Activated CD8-positive, alpha-beta memory T cell treated with anti-CD3 and anti-CD28 coated beads, Interleukin-2, amount 10 ng/mL, durations not matched to agents 7 days and 5 days (primary cell): ENCODE results near the gene HNRNPUL1. TPM values are rescaled to one million over a fixed set of nuclear protein-coding genes. Genes with fewer than 3 reads are reported as not detected.
A peak's percentile ranks its signal among the peaks of the same experiment; 100 is the strongest.

Source experiments
- ATAC-seq: fragments of 150-1000 bp; cut with Tn5 transposase; one replicate; pipeline ENCODE4 v1.10.0; 2021; ENCODE audit warnings: moderate library complexity
- CTCF ChIA-PET: fragments of 350-600 bp; sonication (Branson Sonifier 250); formaldehyde crosslinking; loops from one replicate; lab custom pipeline; 2021; ENCODE audit warnings: antibody characterized with exemption; lab: Charles Lee
- DNase-seq: peaks from one replicate; pipeline ENCODE4 v3.0.0-alpha.2; 2020
- H3K27ac Mint-ChIP-seq: one replicate; pipeline ENCODE4 v1.8.0; 2021; ENCODE audit warnings: mild to moderate bottlenecking, mixed read lengths
- H3K27me3 Mint-ChIP-seq: one replicate; pipeline ENCODE4 v1.8.0; 2021; ENCODE audit warnings: mixed read lengths
- H3K36me3 Mint-ChIP-seq: one replicate; pipeline ENCODE4 v1.8.0; 2021; ENCODE audit warnings: mild to moderate bottlenecking, mixed read lengths
- H3K4me1 Mint-ChIP-seq: one replicate; pipeline ENCODE4 v1.8.0; 2021; ENCODE audit warnings: mixed read lengths
- H3K4me3 Mint-ChIP-seq: one replicate; pipeline ENCODE4 v1.8.0; 2021; ENCODE audit warnings: mild to moderate bottlenecking, moderate library complexity, mixed read lengths
- H3K9me3 Mint-ChIP-seq: one replicate; pipeline ENCODE4 v1.8.0; 2022; ENCODE audit warnings: low read depth, mixed read lengths
- total RNA-seq, 2 experiments: library from RNA; stranded (reverse); gene quantifications; one replicate each; pipeline ENCODE4 v1.2.3, GENCODE V29; 2021

Gene HNRNPUL1
- total RNA-seq, 2 experiments from 2014 or later: 342 to 348 TPM

DNA sequence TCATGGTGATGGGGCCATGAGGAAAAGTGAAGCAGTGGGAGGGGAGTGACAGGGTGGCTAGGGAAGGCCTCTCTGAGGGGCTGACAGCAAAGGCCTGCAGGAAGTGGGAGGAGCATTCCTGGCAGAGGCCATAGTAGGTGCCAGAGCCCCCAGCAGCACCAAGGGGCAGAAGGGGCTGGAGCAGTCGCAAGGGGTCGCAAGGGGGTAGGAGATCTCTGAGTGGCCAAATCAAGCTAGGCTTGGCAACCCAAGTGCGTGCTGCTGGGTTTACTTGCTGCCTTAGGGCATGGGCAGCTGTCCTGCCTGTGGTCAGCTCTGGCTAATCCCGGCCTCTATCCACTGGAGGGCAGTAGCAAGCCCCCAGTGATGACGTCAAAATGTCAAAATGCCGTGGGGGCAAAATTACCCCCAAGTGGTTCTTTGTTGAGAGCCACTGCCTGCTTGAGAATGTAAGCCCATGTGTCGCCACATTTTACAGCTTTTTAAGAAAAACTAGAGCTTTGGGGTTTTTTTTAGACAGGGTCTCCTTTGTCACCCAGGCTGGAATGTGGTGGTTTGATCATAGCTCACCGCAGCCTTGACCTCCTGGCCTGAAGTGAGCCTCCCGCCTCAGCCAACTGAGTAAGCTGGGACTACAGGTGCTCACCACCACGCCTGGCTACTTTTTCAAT is 57.6 kb downstream of the HNRNPUL1 start:
- no peak for DNase-seq
- Mint-ChIP-seq H3K36me3 (peaks cover 33% of the 10 kb centered on the region), H3K9me3 (no peaks in the 10 kb centered on the region), H3K27me3 (no peaks in the 10 kb centered on the region), H3K4me3 (no peak overlapping the region), H3K27ac (no peak overlapping the region), H3K4me1 (peaks cover 28% of the 10 kb centered on the region)
- no peak for ATAC-seq
- CTCF ChIA-PET: interaction anchor here (0.7 to 1.4 kb wide), 6 partner anchors 16 to 119 kb away, joined by 3 to 11 read pairs (median 4); partner anchors contain the start of gene TGFB1

DNA sequence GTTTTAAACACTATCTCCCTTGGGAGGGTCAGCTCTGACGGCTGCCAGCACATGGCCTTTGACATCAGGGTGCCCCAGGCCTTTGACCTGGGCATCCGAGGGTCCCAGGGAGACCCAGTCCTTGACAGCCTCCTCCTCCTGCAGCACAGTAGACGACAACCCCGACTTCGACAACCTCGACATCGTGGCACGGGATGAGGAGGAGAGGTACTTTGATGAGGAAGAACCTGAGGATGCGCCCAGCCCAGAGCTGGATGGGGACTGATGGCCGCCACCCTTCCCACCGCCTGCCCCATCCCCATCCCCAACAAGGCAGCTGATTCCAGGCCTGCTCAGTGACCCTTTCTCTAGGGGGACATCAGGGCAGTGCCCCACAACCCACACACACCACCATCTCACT is 58.3 kb downstream of the HNRNPUL1 start:
- ATAC-seq (no peak), DNase-seq (no peak)
- Mint-ChIP-seq H3K27me3 (no peaks in the 10 kb centered on the region), H3K4me3 (no peak overlapping the region), H3K36me3 (peaks cover 29% of the 10 kb centered on the region), H3K9me3 (no peaks in the 10 kb centered on the region), H3K4me1 (peaks cover 32% of the 10 kb centered on the region), H3K27ac (peak overlapping the region; percentile 76)
- CTCF ChIA-PET: interaction anchor here (0.7 to 1.4 kb wide), 6 partner anchors 17 to 118 kb away, joined by 3 to 11 read pairs (median 4); partner anchors contain the start of gene TGFB1

DNA sequence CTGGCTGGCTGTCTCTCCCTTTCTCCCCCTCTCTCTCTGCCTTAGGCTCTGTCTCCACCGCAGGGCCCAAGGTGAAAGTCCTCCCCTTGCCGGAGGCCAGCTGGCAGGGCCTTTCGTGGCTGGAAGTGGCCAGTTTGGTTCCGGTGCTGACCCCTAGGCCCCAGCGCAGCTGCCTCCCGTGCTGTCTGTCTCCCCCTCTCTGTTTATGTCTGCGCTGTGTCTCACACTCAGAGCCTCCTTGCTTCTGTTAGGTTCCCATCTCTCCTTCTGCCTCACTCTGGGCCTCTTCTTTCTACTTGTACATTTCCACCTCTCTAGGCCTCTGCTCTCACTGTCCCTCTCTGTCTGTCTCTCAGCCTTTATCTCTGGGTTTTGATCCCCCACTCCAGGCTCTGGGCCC is 58.9 kb downstream of the HNRNPUL1 start:
- H3K4me1 Mint-ChIP-seq: peaks cover 35% of the 10 kb centered on the region
- no peaks in the 10 kb centered on the region for H3K9me3 Mint-ChIP-seq
- peaks cover 28% of the 10 kb centered on the region for H3K36me3 Mint-ChIP-seq
- peak overlapping the region; percentile 76 for H3K27ac Mint-ChIP-seq
- no peaks in the 10 kb centered on the region for H3K27me3 Mint-ChIP-seq
- no peak overlapping the region for H3K4me3 Mint-ChIP-seq
- DNase-seq: no peak
- no peak for ATAC-seq
- CTCF ChIA-PET: interaction anchor here (0.6 to 0.9 kb wide), 2 partner anchors 18 to 30 kb away, joined by 3 read pairs; no protein-coding TSS in a partner anchor

DNA sequence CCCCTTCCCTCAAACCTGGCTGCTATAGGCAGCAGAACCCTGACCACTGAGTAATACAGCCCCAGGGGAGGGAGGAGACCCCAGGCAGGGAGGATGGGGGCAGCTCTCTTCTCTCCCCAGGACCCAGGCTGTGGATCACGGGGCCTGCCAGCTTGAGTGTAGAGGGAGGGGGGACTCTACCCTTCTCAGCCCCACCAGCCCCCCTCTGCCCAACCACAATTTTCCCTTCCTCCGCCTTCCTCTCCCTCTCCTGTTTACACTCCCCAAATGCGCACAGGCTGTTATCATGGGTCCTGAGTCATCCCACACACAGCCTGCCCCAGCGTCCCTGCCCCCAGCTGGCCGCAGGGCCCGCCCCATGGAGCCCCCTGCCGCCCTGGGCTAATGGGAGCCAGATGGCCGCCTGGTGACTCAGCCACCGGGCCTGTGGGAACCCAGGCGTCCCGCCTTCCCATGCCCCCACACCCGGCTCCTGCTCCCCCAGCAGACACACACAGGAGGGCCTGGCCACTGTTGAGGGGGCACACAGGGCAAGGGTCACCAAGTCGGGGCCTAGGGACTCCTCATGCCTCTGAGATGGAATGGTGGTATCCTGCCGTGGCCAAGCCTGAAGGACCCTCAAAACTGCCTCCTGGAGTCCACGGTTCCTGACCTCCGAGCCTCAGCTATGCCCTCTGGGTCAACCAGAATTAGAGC is 59.4 kb downstream of the HNRNPUL1 start:
- Mint-ChIP-seq H3K36me3 (peaks cover 30% of the 10 kb centered on the region), H3K4me3 (no peak overlapping the region), H3K9me3 (no peaks in the 10 kb centered on the region), H3K27ac (peak overlapping the region; percentile 76), H3K27me3 (no peaks in the 10 kb centered on the region), H3K4me1 (peaks cover 41% of the 10 kb centered on the region)
- ATAC-seq (no peak), DNase-seq (no peak)
- CTCF ChIA-PET: interaction anchor here (0.6 to 1.6 kb wide), 2 partner anchors 15 to 29 kb away, joined by 3 to 4 read pairs; no protein-coding TSS in a partner anchor

DNA sequence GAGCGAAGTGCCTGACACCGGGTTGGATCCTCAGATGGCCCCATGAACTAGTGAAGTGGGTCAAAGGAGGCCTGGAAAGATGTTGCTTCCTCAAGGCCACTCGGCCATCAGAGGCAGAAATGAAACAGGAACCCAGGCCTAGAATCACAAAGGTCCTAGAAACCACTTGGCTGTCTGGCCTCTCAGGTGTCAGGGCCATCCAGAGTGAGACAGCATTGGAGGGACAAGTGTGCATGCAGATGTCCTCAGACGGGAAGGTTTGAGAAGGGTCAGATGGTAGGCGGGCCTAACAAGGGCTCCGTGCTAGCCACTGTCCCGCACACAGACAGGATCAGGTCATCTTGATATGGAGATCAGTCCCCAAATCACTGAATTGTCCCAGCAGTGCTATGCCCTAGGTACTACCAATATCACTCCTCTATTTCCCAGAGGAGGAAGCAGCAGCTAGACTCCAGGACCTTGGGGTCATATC is 60.1 kb downstream of the HNRNPUL1 start:
- Mint-ChIP-seq H3K36me3 (peaks cover 36% of the 10 kb centered on the region), H3K4me3 (no peak overlapping the region), H3K27me3 (no peaks in the 10 kb centered on the region), H3K9me3 (no peaks in the 10 kb centered on the region), H3K27ac (peak overlapping the region; percentile 66), H3K4me1 (peaks cover 48% of the 10 kb centered on the region)
- CTCF ChIA-PET: interaction anchor here (1.6 kb wide), 1 partner anchor 15 kb away, joined by 4 read pairs; no protein-coding TSS in a partner anchor
- ATAC-seq (no peak), DNase-seq (no peak)

DNA sequence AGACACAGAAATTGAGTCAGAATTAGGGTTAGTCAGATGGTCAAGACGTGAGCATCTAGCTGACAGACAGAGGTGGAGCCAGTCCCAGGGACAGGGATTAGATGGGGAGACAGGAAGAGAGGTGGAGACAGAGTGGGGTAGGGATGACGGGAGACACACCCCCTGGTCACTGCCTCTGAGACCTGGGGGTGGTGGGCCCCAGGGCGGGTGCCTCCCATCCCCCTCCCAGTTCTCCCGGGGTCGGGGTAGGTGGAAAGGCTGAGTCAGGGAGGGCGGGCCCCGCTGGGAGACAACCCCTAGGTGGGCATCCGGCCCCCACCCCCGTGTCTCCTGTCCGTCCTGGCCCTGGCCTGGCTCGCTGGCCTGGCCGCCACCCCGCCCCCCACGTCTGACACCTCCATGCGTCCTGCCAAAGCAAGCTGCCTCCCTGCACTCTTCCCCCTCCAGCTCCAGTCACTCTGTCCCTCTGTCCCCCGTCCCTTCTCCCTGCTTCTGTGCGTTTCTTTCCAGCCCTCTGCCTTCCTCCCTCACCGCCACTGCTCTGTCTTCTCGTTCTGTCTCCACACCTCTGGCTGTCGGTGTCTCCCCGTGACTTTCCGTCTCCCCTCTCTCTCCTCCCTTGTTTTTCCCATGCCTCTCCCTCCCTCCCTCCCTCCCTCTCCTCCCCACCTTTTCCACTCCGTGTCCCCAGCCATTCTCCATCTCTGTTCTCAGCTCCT is 60.9 kb downstream of the HNRNPUL1 start:
- no peak for ATAC-seq
- H3K9me3 Mint-ChIP-seq: no peaks in the 10 kb centered on the region
- CTCF ChIA-PET: interaction anchor here (1.6 kb wide), 1 partner anchor 16 kb away, joined by 4 read pairs; no protein-coding TSS in a partner anchor
- H3K27me3 Mint-ChIP-seq: no peaks in the 10 kb centered on the region
- peak overlapping the region; percentile 66 for H3K27ac Mint-ChIP-seq
- peaks cover 34% of the 10 kb centered on the region for H3K36me3 Mint-ChIP-seq
- DNase-seq: no peak
- peaks cover 48% of the 10 kb centered on the region for H3K4me1 Mint-ChIP-seq
- no peak overlapping the region for H3K4me3 Mint-ChIP-seq

DNA sequence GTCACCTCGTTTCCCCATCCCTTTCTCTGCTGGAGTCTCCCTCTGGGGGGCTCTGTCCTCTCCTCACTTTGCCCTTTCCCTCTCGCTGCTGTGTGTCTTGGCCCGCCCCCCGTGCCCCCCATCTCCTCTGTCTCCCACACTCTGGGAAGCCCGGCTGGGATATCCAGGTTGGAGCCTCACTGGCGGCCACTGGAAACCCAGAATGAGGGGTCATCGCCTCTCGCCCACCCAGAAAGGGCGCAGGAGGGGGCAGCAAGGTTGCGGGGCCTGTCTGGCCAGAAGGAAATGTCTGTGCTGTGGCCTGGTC is 61.4 kb downstream of the HNRNPUL1 start:
- Mint-ChIP-seq H3K9me3 (no peaks in the 10 kb centered on the region), H3K4me3 (no peak overlapping the region), H3K36me3 (peaks cover 39% of the 10 kb centered on the region), H3K4me1 (peaks cover 53% of the 10 kb centered on the region), H3K27ac (no peak overlapping the region), H3K27me3 (no peaks in the 10 kb centered on the region)
- CTCF ChIA-PET: interaction anchor here (3.4 to 4.1 kb wide), 3 partner anchors 16 to 26 kb away, joined by 14 to 37 read pairs (median 32); partner anchors contain the start of gene CCDC97
- DNase-seq (no peak), ATAC-seq (no peak)

DNA sequence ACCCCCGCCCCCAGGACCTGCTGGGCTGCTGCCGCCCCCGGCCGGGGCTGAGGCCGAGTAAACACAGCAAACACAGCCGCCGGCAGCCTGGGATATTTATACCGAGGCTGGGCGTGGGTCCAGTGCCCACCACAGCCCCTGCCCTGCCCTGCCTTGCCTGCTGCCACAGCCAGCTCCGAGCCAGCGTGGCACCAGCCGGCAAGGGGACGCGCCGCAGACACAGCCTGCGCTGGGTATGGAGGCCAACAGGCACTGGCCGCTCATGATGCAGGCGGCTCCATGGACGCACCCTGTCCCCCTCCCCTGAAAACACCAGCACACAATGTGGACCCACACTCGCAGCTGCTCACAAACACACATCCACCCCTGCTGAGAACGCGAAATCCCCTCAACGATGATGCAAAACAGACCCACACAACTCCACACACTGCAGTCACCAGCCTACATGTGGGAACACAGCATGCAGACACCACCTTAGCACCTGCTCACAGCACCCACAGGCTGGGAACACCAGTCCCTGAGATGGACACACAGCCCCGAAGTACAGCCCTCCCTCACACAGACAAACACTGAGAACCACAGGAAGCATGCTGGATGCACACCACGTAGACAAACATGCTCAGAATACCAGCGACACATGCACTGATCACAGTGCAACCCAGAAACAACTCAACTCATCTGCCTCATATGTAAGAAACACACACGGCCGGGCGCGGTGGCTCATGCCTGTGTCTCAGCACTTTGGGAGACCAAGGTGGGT is 62.0 kb downstream of the HNRNPUL1 start:
- peak; percentile 60 for DNase-seq
- H3K4me1 Mint-ChIP-seq: peaks cover 55% of the 10 kb centered on the region
- ATAC-seq: no peak
- peak overlapping the region; percentile 88 for H3K27ac Mint-ChIP-seq
- CTCF ChIA-PET: interaction anchor here (3.4 to 4.1 kb wide), 3 partner anchors 17 to 26 kb away, joined by 14 to 37 read pairs (median 32); partner anchors contain the start of gene CCDC97
- peaks cover 40% of the 10 kb centered on the region for H3K36me3 Mint-ChIP-seq
- H3K9me3 Mint-ChIP-seq: no peaks in the 10 kb centered on the region
- no peaks in the 10 kb centered on the region for H3K27me3 Mint-ChIP-seq
- peak overlapping the region; percentile 4 for H3K4me3 Mint-ChIP-seq

DNA sequence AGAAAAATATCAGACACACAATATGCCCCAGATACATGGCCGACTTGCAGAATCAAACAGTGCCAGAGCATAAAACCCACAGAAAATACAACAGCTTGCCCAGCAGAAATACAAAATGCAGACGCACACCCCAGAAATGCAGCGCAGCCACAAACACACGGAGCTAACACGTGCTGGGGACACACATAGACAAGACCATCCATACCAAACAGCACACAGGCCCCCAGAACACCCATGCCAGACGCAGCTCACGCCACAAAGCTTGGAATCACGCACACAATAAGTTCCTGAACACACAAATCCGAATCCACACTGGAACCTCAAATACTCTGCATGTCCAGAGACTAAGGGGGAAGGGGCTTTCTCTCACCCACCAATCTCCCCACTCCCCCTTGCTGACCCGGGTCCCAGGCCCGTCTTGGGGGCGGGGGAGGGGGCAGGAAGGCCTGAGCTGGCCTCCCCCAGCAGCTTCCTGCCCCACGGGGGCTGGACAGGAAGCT is 63.0 kb downstream of the HNRNPUL1 start:
- peaks cover 44% of the 10 kb centered on the region for H3K36me3 Mint-ChIP-seq
- DNase-seq (peak; percentile 64), ATAC-seq (peak; percentile 9)
- H3K27ac Mint-ChIP-seq: peak overlapping the region; percentile 88
- peaks cover 58% of the 10 kb centered on the region for H3K4me1 Mint-ChIP-seq
- H3K9me3 Mint-ChIP-seq: no peaks in the 10 kb centered on the region
- H3K4me3 Mint-ChIP-seq: peak overlapping the region; percentile 65
- H3K27me3 Mint-ChIP-seq: no peaks in the 10 kb centered on the region
- CTCF ChIA-PET: interaction anchor here (0.6 to 4.1 kb wide), 11 partner anchors 10 to 1022 kb away, joined by 3 to 37 read pairs (median 7); partner anchors contain the start of genes B9D2, CCDC97 and HNRNPUL1

DNA sequence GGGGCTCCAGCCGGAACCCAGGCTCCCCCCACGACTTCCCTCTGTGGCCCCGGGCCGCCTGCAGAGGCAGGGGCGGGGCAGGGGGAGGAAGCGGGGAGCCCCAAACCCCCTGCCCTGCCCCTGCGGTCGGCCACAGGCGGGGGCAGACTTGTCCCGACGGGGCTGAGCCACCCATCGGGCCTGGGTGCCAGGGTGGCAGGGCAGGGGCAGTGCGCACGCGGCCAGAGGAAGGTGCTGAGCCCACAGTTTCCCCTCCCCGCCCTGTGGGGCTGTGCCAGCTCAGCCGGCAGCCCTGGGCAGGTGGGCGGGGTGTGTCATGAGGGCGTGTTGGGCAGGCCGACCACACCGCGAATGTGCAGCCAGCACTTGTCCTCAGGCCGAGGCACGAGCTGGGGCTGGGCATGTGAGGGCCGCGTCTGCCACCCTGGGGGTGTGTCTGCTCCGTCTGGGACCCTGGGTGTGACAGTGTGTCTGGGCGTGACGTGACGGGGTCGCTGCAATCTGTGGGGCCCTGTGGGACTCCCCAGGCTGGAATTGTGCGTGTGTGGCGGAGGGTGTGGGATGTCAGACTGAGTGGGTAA is 63.5 kb downstream of the HNRNPUL1 start:
- peak overlapping the region; percentile 67 for H3K4me3 Mint-ChIP-seq
- peaks cover 61% of the 10 kb centered on the region for H3K4me1 Mint-ChIP-seq
- H3K9me3 Mint-ChIP-seq: no peaks in the 10 kb centered on the region
- H3K27me3 Mint-ChIP-seq: no peaks in the 10 kb centered on the region
- peak; percentile 90 for DNase-seq
- CTCF ChIA-PET: interaction anchor here (0.6 to 4.1 kb wide), 12 partner anchors 10 to 1022 kb away, joined by 3 to 37 read pairs (median 6); partner anchors contain the start of genes B9D2, CCDC97 and HNRNPUL1
- H3K36me3 Mint-ChIP-seq: peaks cover 47% of the 10 kb centered on the region
- H3K27ac Mint-ChIP-seq: peak overlapping the region; percentile 91
- ATAC-seq: peak; percentile 73

DNA sequence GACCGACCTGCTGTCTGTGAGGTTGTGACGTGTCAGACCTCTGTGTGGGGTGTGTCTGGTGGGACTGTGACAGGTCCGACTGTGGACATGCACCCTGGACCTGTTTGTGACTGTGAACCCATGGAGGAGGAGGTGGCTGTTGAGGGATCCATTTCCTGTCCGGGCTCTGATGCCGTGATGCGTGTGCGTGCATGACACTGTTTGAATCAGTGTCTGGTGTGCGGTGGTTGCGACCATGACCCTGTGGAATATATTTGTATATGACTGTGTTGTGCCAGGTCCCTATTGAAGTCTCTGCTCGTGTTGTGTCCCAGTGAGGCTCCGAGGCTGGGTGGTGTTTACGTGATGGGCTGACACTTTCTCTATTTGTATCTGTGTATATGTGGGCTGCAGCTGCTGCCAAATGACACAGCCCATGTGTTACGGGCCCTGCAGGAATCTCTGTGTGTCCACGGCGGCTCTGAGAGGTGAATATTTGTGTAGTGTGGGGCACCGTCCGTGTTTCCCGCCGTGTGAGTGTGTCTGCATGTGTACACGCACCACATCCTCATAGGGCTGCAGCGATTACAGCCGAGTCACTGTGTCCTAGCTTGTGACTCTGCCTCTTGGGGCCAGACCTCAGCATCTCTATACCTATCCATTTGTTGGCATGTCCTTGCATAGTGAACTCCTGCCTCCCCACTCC is 64.1 kb downstream of the HNRNPUL1 start:
- peak overlapping the region; percentile 67 for H3K4me3 Mint-ChIP-seq
- peak overlapping the region; percentile 91 for H3K27ac Mint-ChIP-seq
- H3K9me3 Mint-ChIP-seq: no peaks in the 10 kb centered on the region
- no peaks in the 10 kb centered on the region for H3K27me3 Mint-ChIP-seq
- CTCF ChIA-PET: interaction anchor here (1.0 to 4.1 kb wide), 9 partner anchors 14 to 103 kb away, joined by 3 to 37 read pairs (median 10); partner anchors contain the start of genes B9D2, CCDC97 and HNRNPUL1
- H3K4me1 Mint-ChIP-seq: peaks cover 62% of the 10 kb centered on the region
- ATAC-seq (peak; percentile 52), DNase-seq (peak; percentile 83)
- peaks cover 46% of the 10 kb centered on the region for H3K36me3 Mint-ChIP-seq
